K562 (cell line): ENCODE results near the gene TAS2R39. TPM values are rescaled to one million over a fixed set of nuclear protein-coding genes. Genes with fewer than 3 reads are reported as not detected.
A peak's percentile ranks its signal among the peaks of the same experiment; 100 is the strongest.

Source experiments
- GATA2 ChIP-seq: sonication (generic); formaldehyde crosslinking; IDR thresholded peaks from 2 replicates; pipeline ENCODE4 v1.4.0; 2020; ENCODE audit warnings: mild to moderate bottlenecking, missing genetic modification reagents
- POLR2AphosphoS2 ChIP-seq: IDR thresholded peaks from 2 replicates; pipeline ENCODE4 v1.6.1; 2012; ENCODE audit warnings: low read length, improper control_type of control experiment
- TGIF2 ChIP-seq: sonication (generic); formaldehyde crosslinking; IDR thresholded peaks from 2 replicates; pipeline ENCODE4 v1.8.1; 2022; ENCODE audit warnings: mild to moderate bottlenecking, missing genetic modification reagents, moderate library complexity
- polyA plus RNA-seq, 8 experiments: library from polyadenylated mRNA; depleted of rRNA in 4 of 8; stranded (reverse) in 5 of 8; unstranded in 3 of 8; fragments of >200 nt; fragmentation: Nextera tagmentation in 2 of 8; fragmentation: Illumina TruSeq in 1 of 8; extraction: Ambion mirVana in 2 of 8; extraction: Trizol in 1 of 8; gene quantifications; 2 replicates each; pipeline versions ENCODE4 v1.2.1 to v1.2.3, GENCODE V29; 2011 to 2014; ENCODE audit warnings: inconsistent platforms in 1 of 8, missing spikeins in 1 of 8
- total RNA-seq, 7 experiments: library from RNA; depleted of rRNA in 6 of 7; stranded (reverse); fragments of >200 nt in 6 of 7; fragmentation: Illumina TruSeq in 2 of 7; extraction: Trizol in 2 of 7; gene quantifications; 2 replicates each; pipeline versions ENCODE4 v1.2.1 to v1.2.3, GENCODE V29; 2011 to 2021; ENCODE audit warnings: low replicate concordance in 1 of 7
- TF ChIP-seq, protein P1 (sequence below): fragments of 150-350 bp; IDR thresholded peaks from 2 replicates; pipeline ENCODE4 v1.6.1; 2014; ENCODE audit warnings: low read depth, mild to moderate bottlenecking, low read length, borderline replicate concordance
- TF ChIP-seq, protein P2 (sequence below): fragments of 450-650 bp; IDR thresholded peaks from 2 replicates; pipeline ENCODE4 v1.6.1; 2017; ENCODE audit warnings: antibody characterized with exemption, mild to moderate bottlenecking
- TF ChIP-seq, protein P3 (sequence below): IDR thresholded peaks from 2 replicates; pipeline ENCODE4 v1.6.1; 2011; ENCODE audit warnings: borderline replicate concordance, low read depth, mild to moderate bottlenecking, moderate library complexity, low read length; ENCODE audit not compliant: insufficient read depth, poor library complexity, severe bottlenecking

The TAS2R39 gene
- total and polyA plus RNA-seq, 9 of the 15 experiments (the other 6 are each of a cell fraction or from before 2014, with no cell fraction given) = not detected

DNA sequence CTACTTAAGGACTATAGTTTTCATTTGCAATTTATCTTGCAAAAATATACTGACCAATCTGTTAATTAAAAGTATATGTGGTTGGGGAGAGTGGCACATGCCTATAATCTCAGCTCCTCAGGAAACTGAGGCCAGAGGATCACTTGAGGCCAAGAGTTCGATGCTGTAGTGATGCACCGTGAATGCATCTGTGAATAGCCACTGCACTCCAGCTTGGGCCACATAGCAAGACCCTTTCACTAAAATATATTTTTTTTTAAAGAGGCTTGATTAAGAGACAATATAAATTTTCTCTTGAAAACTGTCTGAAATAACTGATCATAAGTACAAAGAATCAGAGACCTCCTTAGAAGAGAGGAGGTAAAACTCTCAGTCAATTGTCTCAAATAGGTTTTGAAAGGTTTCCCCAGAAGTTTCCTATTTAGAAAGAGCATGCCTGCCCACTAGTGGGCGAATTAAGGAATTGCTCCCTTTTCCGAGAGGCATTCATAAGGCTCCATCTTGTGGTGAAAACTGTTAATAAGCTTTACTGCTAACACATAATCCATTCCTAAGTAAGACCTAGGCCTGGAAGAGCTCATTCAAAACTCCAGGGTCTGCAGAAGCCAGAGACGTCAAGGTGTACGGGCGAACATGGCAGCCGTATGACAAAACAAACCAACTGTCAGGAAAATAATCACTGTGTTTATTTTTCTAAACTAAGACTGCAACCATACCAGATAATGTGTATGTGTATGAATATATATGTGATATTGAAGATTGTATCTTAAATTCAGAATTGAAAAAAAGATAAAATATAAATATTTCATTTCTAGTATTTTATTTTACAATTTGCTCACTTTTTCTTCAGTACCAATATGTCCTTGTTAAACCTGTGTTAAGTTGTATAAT is 31.8 kb downstream of the TAS2R39 start (continued):
- TF ChIP-seq, protein P1, sequence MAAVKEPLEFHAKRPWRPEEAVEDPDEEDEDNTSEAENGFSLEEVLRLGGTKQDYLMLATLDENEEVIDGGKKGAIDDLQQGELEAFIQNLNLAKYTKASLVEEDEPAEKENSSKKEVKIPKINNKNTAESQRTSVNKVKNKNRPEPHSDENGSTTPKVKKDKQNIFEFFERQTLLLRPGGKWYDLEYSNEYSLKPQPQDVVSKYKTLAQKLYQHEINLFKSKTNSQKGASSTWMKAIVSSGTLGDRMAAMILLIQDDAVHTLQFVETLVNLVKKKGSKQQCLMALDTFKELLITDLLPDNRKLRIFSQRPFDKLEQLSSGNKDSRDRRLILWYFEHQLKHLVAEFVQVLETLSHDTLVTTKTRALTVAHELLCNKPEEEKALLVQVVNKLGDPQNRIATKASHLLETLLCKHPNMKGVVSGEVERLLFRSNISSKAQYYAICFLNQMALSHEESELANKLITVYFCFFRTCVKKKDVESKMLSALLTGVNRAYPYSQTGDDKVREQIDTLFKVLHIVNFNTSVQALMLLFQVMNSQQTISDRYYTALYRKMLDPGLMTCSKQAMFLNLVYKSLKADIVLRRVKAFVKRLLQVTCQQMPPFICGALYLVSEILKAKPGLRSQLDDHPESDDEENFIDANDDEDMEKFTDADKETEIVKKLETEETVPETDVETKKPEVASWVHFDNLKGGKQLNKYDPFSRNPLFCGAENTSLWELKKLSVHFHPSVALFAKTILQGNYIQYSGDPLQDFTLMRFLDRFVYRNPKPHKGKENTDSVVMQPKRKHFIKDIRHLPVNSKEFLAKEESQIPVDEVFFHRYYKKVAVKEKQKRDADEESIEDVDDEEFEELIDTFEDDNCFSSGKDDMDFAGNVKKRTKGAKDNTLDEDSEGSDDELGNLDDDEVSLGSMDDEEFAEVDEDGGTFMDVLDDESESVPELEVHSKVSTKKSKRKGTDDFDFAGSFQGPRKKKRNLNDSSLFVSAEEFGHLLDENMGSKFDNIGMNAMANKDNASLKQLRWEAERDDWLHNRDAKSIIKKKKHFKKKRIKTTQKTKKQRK = peak; percentile 34; the same call in 1 of the 2 replicates
- TF ChIP-seq, protein P2, sequence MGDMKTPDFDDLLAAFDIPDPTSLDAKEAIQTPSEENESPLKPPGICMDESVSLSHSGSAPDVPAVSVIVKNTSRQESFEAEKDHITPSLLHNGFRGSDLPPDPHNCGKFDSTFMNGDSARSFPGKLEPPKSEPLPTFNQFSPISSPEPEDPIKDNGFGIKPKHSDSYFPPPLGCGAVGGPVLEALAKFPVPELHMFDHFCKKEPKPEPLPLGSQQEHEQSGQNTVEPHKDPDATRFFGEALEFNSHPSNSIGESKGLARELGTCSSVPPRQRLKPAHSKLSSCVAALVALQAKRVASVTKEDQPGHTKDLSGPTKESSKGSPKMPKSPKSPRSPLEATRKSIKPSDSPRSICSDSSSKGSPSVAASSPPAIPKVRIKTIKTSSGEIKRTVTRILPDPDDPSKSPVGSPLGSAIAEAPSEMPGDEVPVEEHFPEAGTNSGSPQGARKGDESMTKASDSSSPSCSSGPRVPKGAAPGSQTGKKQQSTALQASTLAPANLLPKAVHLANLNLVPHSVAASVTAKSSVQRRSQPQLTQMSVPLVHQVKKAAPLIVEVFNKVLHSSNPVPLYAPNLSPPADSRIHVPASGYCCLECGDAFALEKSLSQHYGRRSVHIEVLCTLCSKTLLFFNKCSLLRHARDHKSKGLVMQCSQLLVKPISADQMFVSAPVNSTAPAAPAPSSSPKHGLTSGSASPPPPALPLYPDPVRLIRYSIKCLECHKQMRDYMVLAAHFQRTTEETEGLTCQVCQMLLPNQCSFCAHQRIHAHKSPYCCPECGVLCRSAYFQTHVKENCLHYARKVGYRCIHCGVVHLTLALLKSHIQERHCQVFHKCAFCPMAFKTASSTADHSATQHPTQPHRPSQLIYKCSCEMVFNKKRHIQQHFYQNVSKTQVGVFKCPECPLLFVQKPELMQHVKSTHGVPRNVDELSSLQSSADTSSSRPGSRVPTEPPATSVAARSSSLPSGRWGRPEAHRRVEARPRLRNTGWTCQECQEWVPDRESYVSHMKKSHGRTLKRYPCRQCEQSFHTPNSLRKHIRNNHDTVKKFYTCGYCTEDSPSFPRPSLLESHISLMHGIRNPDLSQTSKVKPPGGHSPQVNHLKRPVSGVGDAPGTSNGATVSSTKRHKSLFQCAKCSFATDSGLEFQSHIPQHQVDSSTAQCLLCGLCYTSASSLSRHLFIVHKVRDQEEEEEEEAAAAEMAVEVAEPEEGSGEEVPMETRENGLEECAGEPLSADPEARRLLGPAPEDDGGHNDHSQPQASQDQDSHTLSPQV = peak; percentile 82; the same call in 1 of the 2 replicates
- TF ChIP-seq TGIF2 (no peak), GATA2 (CRISPR knock-in tag) (no peak), POLR2AphosphoS2 (no peak)
- TF ChIP-seq, protein P3, sequence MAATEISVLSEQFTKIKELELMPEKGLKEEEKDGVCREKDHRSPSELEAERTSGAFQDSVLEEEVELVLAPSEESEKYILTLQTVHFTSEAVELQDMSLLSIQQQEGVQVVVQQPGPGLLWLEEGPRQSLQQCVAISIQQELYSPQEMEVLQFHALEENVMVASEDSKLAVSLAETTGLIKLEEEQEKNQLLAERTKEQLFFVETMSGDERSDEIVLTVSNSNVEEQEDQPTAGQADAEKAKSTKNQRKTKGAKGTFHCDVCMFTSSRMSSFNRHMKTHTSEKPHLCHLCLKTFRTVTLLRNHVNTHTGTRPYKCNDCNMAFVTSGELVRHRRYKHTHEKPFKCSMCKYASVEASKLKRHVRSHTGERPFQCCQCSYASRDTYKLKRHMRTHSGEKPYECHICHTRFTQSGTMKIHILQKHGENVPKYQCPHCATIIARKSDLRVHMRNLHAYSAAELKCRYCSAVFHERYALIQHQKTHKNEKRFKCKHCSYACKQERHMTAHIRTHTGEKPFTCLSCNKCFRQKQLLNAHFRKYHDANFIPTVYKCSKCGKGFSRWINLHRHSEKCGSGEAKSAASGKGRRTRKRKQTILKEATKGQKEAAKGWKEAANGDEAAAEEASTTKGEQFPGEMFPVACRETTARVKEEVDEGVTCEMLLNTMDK = peak; percentile 47
- TF ChIP-seq, all 486 proteins: peak for 46
